Measurements from ENCODE around the gene AGAP3.

AGAP3 gene

GRCh38 chr7:151075662-151075971 is 10.7 kb upstream of the AGAP3 start:
- no peak for DNase-seq (ENCODE audit: low read depth)
- no peak for TF ChIP-seq CTCF (conservative IDR thresholded peaks at IDR 0.05; ENCODE audit: low read depth, low read length)
- no peak overlapping the region for H3K4me3 ChIP-seq (ENCODE audit: low read depth, low read length)

- no peak for TF ChIP-seq CTCF (conservative IDR thresholded peaks at IDR 0.05; ENCODE audit: low read depth, low read length)
- no peak overlapping the region for H3K4me3 ChIP-seq (ENCODE audit: low read depth, low read length)
- no peak for DNase-seq (ENCODE audit: low read depth)
Observed at GRCh38 chr7:151075978-151076426, 10.3 kb upstream of the AGAP3 start.

GRCh38 chr7:151076863-151077704 is 9.2 kb upstream of the AGAP3 start:
- DNase-seq (ENCODE audit: low read depth): no peak
- H3K4me3 ChIP-seq (ENCODE audit: low read depth, low read length): no peak overlapping the region
- TF ChIP-seq CTCF (conservative IDR thresholded peaks at IDR 0.05; ENCODE audit: low read depth, low read length): peak; percentile 51

- no peak for DNase-seq (ENCODE audit: low read depth)
- TF ChIP-seq CTCF (conservative IDR thresholded peaks at IDR 0.05; ENCODE audit: low read depth, low read length): no peak
- no peak overlapping the region for H3K4me3 ChIP-seq (ENCODE audit: low read depth, low read length)
Observed at GRCh38 chr7:151077705-151078232, 8.5 kb upstream of the AGAP3 start.

GRCh38 chr7:151078233-151079040 is 7.8 kb upstream of the AGAP3 start:
- H3K4me3 ChIP-seq (ENCODE audit: low read depth, low read length): no peak overlapping the region
- no peak for TF ChIP-seq CTCF (conservative IDR thresholded peaks at IDR 0.05; ENCODE audit: low read depth, low read length)
- peak; percentile 61 for DNase-seq (ENCODE audit: low read depth)

GRCh38 chr7:151079199-151079910 is 6.9 kb upstream of the AGAP3 start:
- TF ChIP-seq CTCF (conservative IDR thresholded peaks at IDR 0.05; ENCODE audit: low read depth, low read length): no peak
- H3K4me3 ChIP-seq (ENCODE audit: low read depth, low read length): peak overlapping the region; percentile 90
- DNase-seq (ENCODE audit: low read depth): no peak

All from choroid plexus epithelial cell (primary cell).